HG03066 (cell line): ENCODE data around the gene VAV3.

ENCODE experiments used
- ATAC-seq: cut with Tn5 transposase; IDR thresholded peaks from one replicate; pipeline ENCODE4 v1.9.1; 2021; ENCODE audit warnings: low read depth; ENCODE audit not compliant: unreplicated experiment

VAV3 gene

GRCh38 chr1:107524301-107524700, 440.7 kb downstream of the VAV3 start:
- ATAC-seq: no peak

- ATAC-seq: no peak
These were observed 441.2 kb downstream of the VAV3 start for GRCh38 chr1:107523736-107524135.

- ATAC-seq: no peak
These were observed 441.9 kb downstream of the VAV3 start for GRCh38 chr1:107523061-107523460.
